ENCODE results near the gene ITIH1.

DNA sequence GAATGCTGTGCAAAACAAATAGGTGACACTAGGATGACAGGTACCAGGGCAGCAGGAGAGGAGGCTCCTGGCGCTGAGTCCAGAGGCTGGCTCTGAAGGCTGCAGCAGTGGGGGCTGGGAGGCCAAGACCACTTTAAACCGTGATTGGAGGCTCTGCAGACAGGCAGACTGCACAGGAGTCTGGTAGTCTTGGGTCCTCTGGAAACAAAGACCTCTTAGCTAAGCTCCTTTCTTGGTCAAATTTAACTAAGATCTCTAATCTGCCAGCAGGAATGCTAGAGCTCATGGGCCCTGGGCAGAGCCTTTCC is 61.8 kb downstream of the ITIH1 start:
- TF ChIP-seq, protein P1, sequence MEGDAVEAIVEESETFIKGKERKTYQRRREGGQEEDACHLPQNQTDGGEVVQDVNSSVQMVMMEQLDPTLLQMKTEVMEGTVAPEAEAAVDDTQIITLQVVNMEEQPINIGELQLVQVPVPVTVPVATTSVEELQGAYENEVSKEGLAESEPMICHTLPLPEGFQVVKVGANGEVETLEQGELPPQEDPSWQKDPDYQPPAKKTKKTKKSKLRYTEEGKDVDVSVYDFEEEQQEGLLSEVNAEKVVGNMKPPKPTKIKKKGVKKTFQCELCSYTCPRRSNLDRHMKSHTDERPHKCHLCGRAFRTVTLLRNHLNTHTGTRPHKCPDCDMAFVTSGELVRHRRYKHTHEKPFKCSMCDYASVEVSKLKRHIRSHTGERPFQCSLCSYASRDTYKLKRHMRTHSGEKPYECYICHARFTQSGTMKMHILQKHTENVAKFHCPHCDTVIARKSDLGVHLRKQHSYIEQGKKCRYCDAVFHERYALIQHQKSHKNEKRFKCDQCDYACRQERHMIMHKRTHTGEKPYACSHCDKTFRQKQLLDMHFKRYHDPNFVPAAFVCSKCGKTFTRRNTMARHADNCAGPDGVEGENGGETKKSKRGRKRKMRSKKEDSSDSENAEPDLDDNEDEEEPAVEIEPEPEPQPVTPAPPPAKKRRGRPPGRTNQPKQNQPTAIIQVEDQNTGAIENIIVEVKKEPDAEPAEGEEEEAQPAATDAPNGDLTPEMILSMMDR (conservative IDR thresholded peaks at IDR 0.05; ENCODE audit: low read depth, low read length), result no peak
- TF ChIP-seq POLR2A (IDR thresholded peaks at IDR 0.05; ENCODE audit: low read depth, low read length) (no peak), CEBPB (IDR thresholded peaks at IDR 0.05; ENCODE audit: low read depth, low read length) (no peak), RCOR1 (IDR thresholded peaks at IDR 0.05; ENCODE audit: insufficient replicate concordance, low read length) (no peak), BHLHE40 (IDR thresholded peaks at IDR 0.05; ENCODE audit: low read depth, low read length) (no peak), RAD21 (IDR thresholded peaks at IDR 0.05; ENCODE audit: low read length) (no peak), MAFK (IDR thresholded peaks at IDR 0.05; ENCODE audit: low read depth, low read length) (no peak), MXI1 (IDR thresholded peaks at IDR 0.05; ENCODE audit: borderline replicate concordance, low read depth, low read length) (no peak), RFX5 (IDR thresholded peaks at IDR 0.05; ENCODE audit: low read depth, low read length) (no peak), MAZ (IDR thresholded peaks at IDR 0.05; ENCODE audit: borderline replicate concordance, low read depth, low read length) (no peak)
- TF ChIP-seq, protein P2, sequence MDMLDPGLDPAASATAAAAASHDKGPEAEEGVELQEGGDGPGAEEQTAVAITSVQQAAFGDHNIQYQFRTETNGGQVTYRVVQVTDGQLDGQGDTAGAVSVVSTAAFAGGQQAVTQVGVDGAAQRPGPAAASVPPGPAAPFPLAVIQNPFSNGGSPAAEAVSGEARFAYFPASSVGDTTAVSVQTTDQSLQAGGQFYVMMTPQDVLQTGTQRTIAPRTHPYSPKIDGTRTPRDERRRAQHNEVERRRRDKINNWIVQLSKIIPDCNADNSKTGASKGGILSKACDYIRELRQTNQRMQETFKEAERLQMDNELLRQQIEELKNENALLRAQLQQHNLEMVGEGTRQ (IDR thresholded peaks at IDR 0.05; ENCODE audit: low read depth, low read length), result no peak
- TF ChIP-seq, protein P3, sequence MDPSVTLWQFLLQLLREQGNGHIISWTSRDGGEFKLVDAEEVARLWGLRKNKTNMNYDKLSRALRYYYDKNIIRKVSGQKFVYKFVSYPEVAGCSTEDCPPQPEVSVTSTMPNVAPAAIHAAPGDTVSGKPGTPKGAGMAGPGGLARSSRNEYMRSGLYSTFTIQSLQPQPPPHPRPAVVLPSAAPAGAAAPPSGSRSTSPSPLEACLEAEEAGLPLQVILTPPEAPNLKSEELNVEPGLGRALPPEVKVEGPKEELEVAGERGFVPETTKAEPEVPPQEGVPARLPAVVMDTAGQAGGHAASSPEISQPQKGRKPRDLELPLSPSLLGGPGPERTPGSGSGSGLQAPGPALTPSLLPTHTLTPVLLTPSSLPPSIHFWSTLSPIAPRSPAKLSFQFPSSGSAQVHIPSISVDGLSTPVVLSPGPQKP (IDR thresholded peaks at IDR 0.05; ENCODE audit: borderline replicate concordance, low read depth, low read length), result no peak

Measured in IMR-90 (cell line).